ES-I3 (cell line): Measurements from ENCODE around the gene CGB8.
"Not testable (repeated sequence)": the region's sequence is repeated elsewhere in the genome, so short reads cannot be mapped to it uniquely, and the experiment has no call there.

Experiments
- H3K36me3 ChIP-seq: 2 replicates; pipeline ENCODE4 v1.6.1; 2013; ENCODE audit warnings: mild to moderate bottlenecking, low read length, control low read depth, moderate library complexity; ENCODE audit not compliant: insufficient read depth
- H3K4me1 ChIP-seq: 2 replicates; pipeline ENCODE4 v1.6.1; 2013; ENCODE audit warnings: mild to moderate bottlenecking, control low read depth, low read length; ENCODE audit not compliant: insufficient read depth
- H3K9ac ChIP-seq: 2 replicates; pipeline ENCODE4 v1.6.1; 2013; ENCODE audit warnings: low read depth, mild to moderate bottlenecking, low read length, moderate library complexity
- H3K9me3 ChIP-seq: 2 replicates; pipeline ENCODE4 v1.6.1; 2013; ENCODE audit warnings: mild to moderate bottlenecking, low read length, moderate library complexity; ENCODE audit not compliant: control insufficient read depth, insufficient read depth

CGB8 gene

GRCh38 chr19:49028686-49029085 is 20.2 kb downstream of the CGB8 start:
- H3K36me3 ChIP-seq, H3K4me1 ChIP-seq, H3K9me3 ChIP-seq, H3K9ac ChIP-seq: not testable (repeated sequence)

GRCh38 chr19:49025599-49025998 is 23.3 kb downstream of the CGB8 start:
- not testable (repeated sequence) for H3K9me3 ChIP-seq, H3K9ac ChIP-seq, H3K36me3 ChIP-seq, H3K4me1 ChIP-seq

GRCh38 chr19:49025088-49025487 is 23.8 kb downstream of the CGB8 start:
- H3K9me3 ChIP-seq, H3K9ac ChIP-seq, H3K36me3 ChIP-seq: not testable (repeated sequence)
- H3K4me1 ChIP-seq = peaks cover 12% of the 10 kb centered on the region; the same call in 1 of the 2 replicates

DNA sequence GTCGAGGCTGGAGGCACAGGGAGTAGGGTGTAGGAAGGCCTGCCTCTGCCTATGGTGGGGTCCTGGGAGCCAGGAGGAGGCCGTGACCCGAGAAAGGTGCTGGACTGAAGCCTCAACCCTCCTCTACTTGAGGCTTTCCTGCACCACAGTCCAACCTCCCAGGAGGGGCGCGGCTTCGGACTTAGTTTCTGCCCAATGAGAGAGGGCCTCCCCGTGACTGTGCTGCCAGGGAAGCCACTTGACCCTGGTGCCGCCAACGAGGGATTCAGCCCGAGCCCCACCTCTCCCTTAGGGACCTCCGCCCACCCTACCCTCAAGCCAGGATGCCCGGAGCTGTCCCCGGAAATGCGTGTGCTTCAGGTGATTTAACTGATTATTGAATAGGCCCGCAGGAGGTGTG is 24.7 kb downstream of the CGB8 start, which contains the start of gene CGB3:
CGB3 (minus strand) TSS at position 101 of the 400 bp plus-strand sequence. CDS start 362 bp downstream, outside the sequence.
- peaks cover 12% of the 10 kb centered on the region; the same call in 1 of the 2 replicates for H3K4me1 ChIP-seq
- not testable (repeated sequence) for H3K9ac ChIP-seq, H3K9me3 ChIP-seq, H3K36me3 ChIP-seq

GRCh38 chr19:49022116-49022515 is 26.8 kb downstream of the CGB8 start:
- Histone ChIP-seq H3K36me3 (no peaks in the 10 kb centered on the region), H3K9ac (no peak overlapping the region), H3K9me3 (no peaks in the 10 kb centered on the region), H3K4me1 (peaks cover 12% of the 10 kb centered on the region; the same call in 1 of the 2 replicates)

DNA sequence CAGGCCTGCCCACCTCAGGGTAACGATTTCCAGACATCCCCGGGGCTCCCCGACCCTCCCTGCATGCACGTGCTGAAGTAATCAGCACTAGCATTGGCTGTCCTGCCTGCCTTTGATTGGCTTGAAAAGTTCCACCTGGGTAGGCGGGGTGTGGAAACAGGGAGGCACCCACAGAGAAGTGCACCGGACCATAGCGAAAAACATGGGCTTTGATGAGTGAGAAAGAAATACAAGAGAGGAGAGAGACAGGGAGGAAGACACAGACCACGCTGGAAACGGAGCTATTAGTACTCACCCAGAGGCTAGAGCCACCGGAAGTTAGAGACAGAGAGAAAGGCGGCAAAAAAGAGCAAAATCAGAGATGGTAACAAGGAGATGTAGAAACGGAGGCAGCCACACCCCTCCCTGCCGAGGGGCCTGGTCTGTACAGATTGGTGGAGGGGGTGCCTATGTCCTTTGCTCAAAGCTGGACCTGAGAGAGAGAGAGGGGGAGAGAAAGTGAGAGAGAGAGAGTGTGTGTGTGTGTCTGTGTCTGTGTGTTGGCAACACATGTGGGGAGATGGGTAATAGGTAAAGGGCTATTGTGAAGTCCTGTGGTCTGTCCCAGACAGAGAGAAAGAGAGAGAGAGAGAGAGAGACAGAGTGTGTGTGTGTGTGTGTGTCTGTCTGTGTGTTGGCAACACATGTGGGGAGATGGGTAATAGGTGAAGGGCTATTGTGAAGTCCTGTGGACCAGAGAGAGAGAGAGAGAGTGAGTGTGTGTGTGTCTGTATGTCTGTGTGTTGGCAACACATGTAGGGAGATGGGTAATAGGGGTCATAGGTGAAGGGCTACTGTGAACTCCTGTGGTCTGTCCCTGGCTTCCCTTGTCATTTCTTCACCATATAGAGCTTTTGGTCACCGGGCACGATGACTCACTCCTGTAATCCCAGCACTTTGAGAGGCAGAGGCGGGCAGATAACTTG is 27.7 kb downstream of the CGB8 start:
- H3K9ac ChIP-seq = no peak overlapping the region
- peaks cover 12% of the 10 kb centered on the region; the same call in 1 of the 2 replicates for H3K4me1 ChIP-seq
- no peaks in the 10 kb centered on the region for H3K9me3 ChIP-seq
- no peaks in the 10 kb centered on the region for H3K36me3 ChIP-seq

DNA sequence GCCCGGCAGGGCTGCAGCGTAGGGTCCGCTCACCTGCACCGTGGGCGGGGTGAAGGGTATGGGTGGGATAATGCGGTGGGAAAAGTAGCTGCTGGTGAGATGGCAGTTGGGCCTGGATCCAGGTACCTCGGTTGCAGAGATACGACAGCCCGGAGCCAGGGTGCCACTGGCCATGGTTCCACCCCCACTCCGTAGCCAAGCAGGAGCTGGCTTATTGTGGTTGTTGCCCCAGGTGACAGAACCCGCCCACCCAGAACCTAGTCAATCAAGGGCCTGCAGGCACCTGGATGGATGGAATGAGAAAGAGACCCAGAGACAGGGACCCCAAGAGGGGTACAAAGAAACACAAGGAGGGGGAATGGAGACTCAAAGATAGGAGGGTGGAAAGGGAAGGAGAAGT is 28.6 kb downstream of the CGB8 start:
- H3K9me3 ChIP-seq = no peaks in the 10 kb centered on the region
- peaks cover 12% of the 10 kb centered on the region; the same call in 1 of the 2 replicates for H3K4me1 ChIP-seq
- peak overlapping the region; percentile 75; the same call in 1 of the 2 replicates for H3K9ac ChIP-seq
- H3K36me3 ChIP-seq = no peaks in the 10 kb centered on the region

GRCh38 chr19:49019242-49019932 is 29.5 kb downstream of the CGB8 start:
- H3K4me1 ChIP-seq = peaks cover 12% of the 10 kb centered on the region; the same call in 1 of the 2 replicates
- H3K36me3 ChIP-seq = 0 out of 2 replicates have a peak, but pooled peaks cover 7% of the 10 kb centered on the region
- no peaks in the 10 kb centered on the region for H3K9me3 ChIP-seq
- H3K9ac ChIP-seq = peak overlapping the region; percentile 75

- Histone ChIP-seq H3K4me1 (peaks cover 12% of the 10 kb centered on the region; the same call in 1 of the 2 replicates), H3K9ac (peak overlapping the region; percentile 75)
- not testable (repeated sequence) for H3K9me3 ChIP-seq, H3K36me3 ChIP-seq
Measured at GRCh38 chr19:49018388-49019241, 30.3 kb downstream of the CGB8 start.

- H3K4me1 ChIP-seq = peaks cover 12% of the 10 kb centered on the region; the same call in 1 of the 2 replicates
- H3K9ac ChIP-seq = peak overlapping the region; percentile 75
Measured at GRCh38 chr19:49017666-49018351, 31.1 kb downstream of the CGB8 start.

GRCh38 chr19:49017041-49017665 is 31.8 kb downstream of the CGB8 start, which contains the start of gene LHB:
TSS of gene LHB (minus strand) at chr19:49017091. CDS start at chr19:49017081, 10 bp downstream.
- Histone ChIP-seq H3K4me1 (peaks cover 12% of the 10 kb centered on the region; the same call in 1 of the 2 replicates), H3K9ac (peak within 1 kb of the TSS; percentile 75; the same call in 1 of the 2 replicates), H3K9me3 (no peaks in the 10 kb centered on the region), H3K36me3 (peaks cover 7% of the 10 kb centered on the region; the same call in 1 of the 2 replicates)

More at GRCh38 chr19:49017666-49018351, 31.1 kb downstream of the CGB8 start:
- H3K36me3 ChIP-seq = peaks cover 7% of the 10 kb centered on the region; the same call in 1 of the 2 replicates
- H3K9me3 ChIP-seq = no peaks in the 10 kb centered on the region

- Histone ChIP-seq H3K9ac (no peak overlapping the region), H3K9me3 (no peaks in the 10 kb centered on the region), H3K36me3 (peaks cover 14% of the 10 kb centered on the region; the same call in 1 of the 2 replicates), H3K4me1 (peaks cover 8% of the 10 kb centered on the region; the same call in 1 of the 2 replicates)
Measured at GRCh38 chr19:49016067-49016839, 32.7 kb downstream of the CGB8 start.
